Measurements from ENCODE around the gene LRFN2.

DNA sequence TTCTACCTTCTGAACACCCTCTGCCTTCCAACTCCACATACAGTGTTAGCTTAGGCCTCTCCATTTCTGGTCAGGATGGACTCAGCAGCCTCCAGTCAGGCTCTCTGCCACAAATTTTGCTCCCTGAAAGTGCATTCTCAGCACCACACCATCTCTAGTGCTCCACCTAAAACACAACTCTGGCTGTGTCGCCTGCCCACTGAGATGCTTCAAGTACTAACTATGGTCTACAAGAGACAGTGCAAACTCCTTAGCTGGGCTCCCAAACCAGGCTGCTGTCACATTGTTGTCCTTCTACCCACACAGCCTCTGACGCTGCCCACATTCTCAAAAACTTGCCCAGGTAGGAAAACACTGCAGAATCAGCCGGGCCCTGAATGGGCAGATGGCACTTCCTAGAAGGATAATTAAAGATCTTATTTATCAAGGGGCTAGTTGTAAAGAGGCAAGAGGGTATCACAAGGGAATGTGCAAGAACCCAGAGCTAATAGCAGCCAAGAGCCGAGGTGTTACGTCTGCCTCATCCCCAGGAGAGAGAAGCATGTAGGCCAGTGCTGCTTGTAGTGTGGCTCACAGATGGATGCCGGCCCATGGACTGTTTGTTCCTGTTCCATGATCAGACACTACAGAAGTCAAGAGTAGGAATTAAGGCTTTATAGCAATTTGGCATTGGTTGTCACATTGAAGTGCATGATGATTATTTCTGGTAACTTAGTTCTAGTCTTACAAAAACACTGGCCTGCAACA is 189.7 kb downstream of the LRFN2 start:
- TF ChIP-seq FOXA1 (IDR thresholded peaks at IDR 0.05) (no peak), CTBP1 (IDR thresholded peaks at IDR 0.05; ENCODE audit: borderline replicate concordance) (no peak)
